Cardiac muscle cell (in vitro differentiated cells and primary cell): ENCODE results near the gene CEP131. TPM values are rescaled to one million over a fixed set of nuclear protein-coding genes. Genes with fewer than 3 reads are reported as not detected.
A peak's percentile ranks its signal among the peaks of the same experiment; 100 is the strongest.

ENCODE experiments used
- DNase-seq, 2 donors: peaks; one replicate each; pipeline versions ENCODE4 v3.0.0 to v3.0.0-alpha.2; 2010 to 2017; ENCODE audit warnings: low read depth in 1 of 2, low spot score in 1 of 2
- H3K27ac ChIP-seq: fragments of 200-600 bp; sonication (generic); 2 replicates; pipeline ENCODE4 v1.5.1; 2016
- H3K27me3 ChIP-seq: fragments of 200-600 bp; sonication (generic); 2 replicates; pipeline ENCODE4 v1.6.0; 2016; ENCODE audit warnings: control low read depth
- H3K36me3 ChIP-seq: fragments of 200-600 bp; sonication (generic); 2 replicates; pipeline ENCODE4 v1.5.1; 2016; ENCODE audit warnings: control low read depth
- H3K4me1 ChIP-seq: fragments of 200-600 bp; sonication (generic); 2 replicates; pipeline ENCODE4 v1.8.1; 2017; ENCODE audit warnings: low read depth, mild to moderate bottlenecking, mixed run types
- H3K4me3 ChIP-seq: fragments of 200-600 bp; sonication (generic); 2 replicates; pipeline ENCODE4 v1.5.1; 2016; ENCODE audit warnings: mild to moderate bottlenecking
- H3K9me3 ChIP-seq: fragments of 200-600 bp; sonication (generic); 2 replicates; pipeline ENCODE4 v1.5.1; 2017; ENCODE audit warnings: low read depth, mild to moderate bottlenecking, control low read depth
- CTCF ChIP-seq: IDR thresholded peaks from 2 replicates; pipeline ENCODE4 v1.5.1; 2012; ENCODE audit warnings: low read depth, mild to moderate bottlenecking, low read length
- polyA plus RNA-seq: library from polyadenylated mRNA; unstranded; fragments of >200 nt; fragmentation: Nextera tagmentation; extraction: Ambion mirVana; gene quantifications from 2 replicates; pipeline ENCODE4 v1.2.1, GENCODE V29; 2016
- total RNA-seq: library from RNA; depleted of rRNA; stranded (reverse); fragments of >200 nt; gene quantifications from 2 replicates; pipeline ENCODE4 v1.2.3, GENCODE V29; 2016

CEP131 gene
- total and polyA plus RNA-seq, 2 experiments from 2014 or later = 29.2 to 37.0 TPM

DNA sequence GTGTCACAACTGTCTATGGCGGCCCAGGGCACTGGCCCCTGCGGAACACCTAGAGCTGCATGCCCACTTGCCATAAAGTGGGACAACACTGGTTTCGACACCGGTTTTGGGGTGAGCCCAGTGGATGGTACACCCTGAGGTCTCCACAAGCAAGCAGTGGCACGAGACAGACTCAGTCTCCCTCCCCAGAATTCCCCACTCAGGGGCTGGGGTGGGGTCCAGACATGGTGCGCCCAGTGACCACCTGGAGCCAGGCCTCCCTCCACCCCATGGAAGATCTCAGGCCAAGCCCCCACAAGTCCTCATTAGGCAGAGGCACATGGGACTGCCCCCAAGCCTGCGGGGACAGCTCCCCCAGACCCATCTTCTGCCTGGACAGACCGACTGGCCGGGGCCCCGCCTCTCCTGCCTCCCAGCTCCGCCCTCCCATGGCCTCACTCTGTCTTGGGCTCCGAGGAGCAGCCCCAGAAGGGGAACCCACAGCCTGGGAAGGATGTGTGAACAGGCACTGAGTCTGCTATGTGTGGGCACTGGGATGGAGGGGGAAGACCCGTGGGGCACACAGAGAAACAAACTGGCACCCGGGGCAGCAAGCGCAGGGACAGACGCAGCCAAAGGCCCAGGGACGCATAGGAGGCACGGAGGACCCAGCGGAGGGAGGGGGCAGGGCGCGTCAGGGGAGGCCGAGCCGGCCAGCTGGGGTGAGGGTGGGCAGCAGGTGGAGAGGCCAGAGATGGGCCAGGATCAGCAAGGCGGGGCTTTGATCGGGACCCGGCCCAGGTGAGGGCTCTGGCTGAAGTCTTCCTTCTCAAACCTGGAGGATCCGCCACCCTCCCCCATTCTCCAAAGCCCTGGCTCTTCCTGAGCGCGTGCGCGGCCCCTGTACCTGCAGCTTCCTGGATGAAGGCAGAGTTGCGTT lies 13.3 kb upstream of the CEP131 start:
- peak overlapping the region; percentile 73 for H3K27ac ChIP-seq

DNA sequence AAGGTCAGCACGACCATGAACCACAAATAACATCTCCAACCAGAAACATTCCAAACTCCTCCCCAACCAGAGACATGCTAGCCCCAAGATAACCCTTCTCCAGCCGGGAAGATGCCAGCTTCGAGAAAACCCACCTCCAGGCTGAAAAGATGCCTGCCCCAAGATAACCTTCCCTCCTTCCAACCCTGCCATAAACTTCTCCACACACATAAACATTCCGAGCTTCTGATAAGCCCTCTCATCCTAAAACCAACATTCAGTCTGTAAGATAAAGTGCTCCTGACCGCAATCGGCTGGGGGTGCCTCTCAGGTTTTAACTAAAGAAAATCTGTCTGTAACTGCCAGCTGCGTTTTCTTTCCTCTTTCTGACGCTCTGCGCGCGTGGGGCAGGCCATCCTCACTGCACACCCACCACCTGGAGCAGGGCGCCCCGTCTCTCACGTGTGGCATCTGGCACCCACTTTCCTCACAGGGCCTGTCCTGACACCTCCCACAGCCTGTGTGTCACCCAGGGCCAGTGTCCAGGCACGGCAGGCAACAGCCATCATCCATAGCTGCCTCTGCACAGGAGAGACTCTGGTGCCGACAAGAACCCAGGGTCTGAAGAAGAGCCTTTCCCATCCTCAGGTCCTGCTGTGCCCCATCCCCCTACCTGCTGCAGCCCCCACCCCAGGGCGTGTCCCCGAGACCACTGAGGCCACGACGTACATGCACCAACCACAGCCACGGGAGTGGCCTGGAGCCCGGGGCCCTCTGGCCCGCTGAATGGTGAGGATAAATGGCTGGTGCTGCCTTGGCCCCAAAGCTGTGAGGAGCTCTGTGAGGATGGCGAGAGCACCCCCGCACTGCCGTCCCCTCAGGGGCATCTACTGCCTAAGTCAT lies 12.4 kb upstream of the CEP131 start:
- Histone ChIP-seq H3K27ac (peak overlapping the region; percentile 73), H3K4me3 (no peak overlapping the region), H3K27me3 (no peaks in the 10 kb centered on the region), H3K36me3 (peaks cover 1% of the 10 kb centered on the region), H3K9me3 (no peaks in the 10 kb centered on the region), H3K4me1 (peaks cover 23% of the 10 kb centered on the region)
- TF ChIP-seq CTCF = no peak
- DNase-seq = no peak

More for the DNA sequence above, 13.3 kb upstream of the CEP131 start:
- no peaks in the 10 kb centered on the region for H3K36me3 ChIP-seq
- H3K4me3 ChIP-seq = no peak overlapping the region
- no peaks in the 10 kb centered on the region for H3K27me3 ChIP-seq
- no peaks in the 10 kb centered on the region for H3K9me3 ChIP-seq
- no peak for TF ChIP-seq CTCF
- H3K4me1 ChIP-seq = peaks cover 23% of the 10 kb centered on the region
- no peak for DNase-seq

- Histone ChIP-seq H3K4me1 (peaks cover 23% of the 10 kb centered on the region), H3K27ac (peak overlapping the region; percentile 73), H3K9me3 (no peaks in the 10 kb centered on the region), H3K27me3 (no peaks in the 10 kb centered on the region), H3K36me3 (peaks cover 6% of the 10 kb centered on the region), H3K4me3 (no peak overlapping the region)
- TF ChIP-seq CTCF = no peak
- no peak for DNase-seq
These were observed 11.7 kb upstream of the CEP131 start for GRCh38 chr17:81234506-81234855.

- Histone ChIP-seq H3K4me3 (no peak overlapping the region), H3K27ac (peak overlapping the region; percentile 73), H3K27me3 (no peaks in the 10 kb centered on the region), H3K4me1 (peaks cover 23% of the 10 kb centered on the region), H3K9me3 (no peaks in the 10 kb centered on the region), H3K36me3 (peaks cover 6% of the 10 kb centered on the region)
- DNase-seq = no peak
- TF ChIP-seq CTCF = no peak
These were observed 11.2 kb upstream of the CEP131 start for GRCh38 chr17:81233811-81234505.

- Histone ChIP-seq H3K4me1 (peaks cover 23% of the 10 kb centered on the region), H3K27ac (peak overlapping the region; percentile 43), H3K36me3 (peaks cover 6% of the 10 kb centered on the region), H3K27me3 (no peaks in the 10 kb centered on the region), H3K9me3 (no peaks in the 10 kb centered on the region), H3K4me3 (no peak overlapping the region)
- no peak for TF ChIP-seq CTCF
- DNase-seq = no peak
These were observed 10.6 kb upstream of the CEP131 start for GRCh38 chr17:81233316-81233715.
